GM12891 (cell line): Measurements from ENCODE around the gene SUPT6H.

Source experiments
- POLR2A ChIP-seq: IDR thresholded peaks from 2 replicates; pipeline ENCODE4 v1.6.1; 2011; ENCODE audit warnings: low read depth, low read length, control low read depth
- POLR2AphosphoS5 ChIP-seq: IDR thresholded peaks from 2 replicates; pipeline ENCODE4 v1.6.1; 2011; ENCODE audit warnings: low read depth, low read length, control low read depth
- TAF1 ChIP-seq: IDR thresholded peaks from 2 replicates; pipeline ENCODE4 v1.6.1; 2011; ENCODE audit warnings: low read depth, low read length, control low read depth

DNA sequence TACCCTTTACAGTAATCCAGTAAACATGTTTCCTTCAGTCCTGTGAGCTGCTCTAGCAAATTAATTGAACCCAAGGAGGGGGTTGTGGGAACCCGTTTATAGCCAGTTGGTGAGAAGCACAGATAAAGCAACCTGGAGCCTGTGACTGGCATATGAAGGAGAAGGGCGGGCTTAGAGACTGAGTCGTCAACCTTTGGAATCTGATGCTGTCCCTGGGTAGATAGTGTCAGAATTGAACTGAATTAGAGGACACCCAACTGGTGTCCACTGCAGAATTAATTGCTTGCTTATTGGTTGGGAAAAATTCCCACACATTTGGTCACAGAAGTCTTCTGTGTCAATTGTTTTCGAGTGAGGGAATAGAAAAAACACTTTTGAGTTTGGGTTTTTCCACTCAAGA, 35.2 kb upstream of the SUPT6H start:
- TF ChIP-seq POLR2A (no peak), POLR2AphosphoS5 (no peak), TAF1 (no peak)
